GM23338 (cell line): ENCODE data around the gene CIB1. TPM values are rescaled to one million over a fixed set of nuclear protein-coding genes. Genes with fewer than 3 reads are reported as not detected.

Experiments used
- ATAC-seq: fragments of 200-7000 bp; cut with Tn5 transposase; 3 replicates; pipeline ENCODE4 v1.9.1; 2020
- DNase-seq: peaks from one replicate; pipeline ENCODE4 v3.0.0-alpha.2; 2015; ENCODE audit warnings: low spot score
- H2AFZ ChIP-seq: fragments of 200-600 bp; sonication (generic); 2 replicates; pipeline ENCODE4 v1.8.0; 2016; ENCODE audit warnings: antibody characterized with exemption, mild to moderate bottlenecking, moderate library complexity
- H3F3A ChIP-seq: fragments of 200-600 bp; sonication (generic); replicated peaks from 2 replicates; pipeline ENCODE4 v1.8.0; 2017; ENCODE audit warnings: antibody characterized with exemption, mixed run types, low read depth
- H3K27ac ChIP-seq: fragments of 200-600 bp; sonication (generic); 2 replicates; pipeline ENCODE4 v1.6.1; 2016; ENCODE audit warnings: low read depth
- H3K27me3 ChIP-seq: fragments of 200-600 bp; sonication (generic); 2 replicates; pipeline ENCODE4 v1.8.0; 2016; ENCODE audit warnings: mild to moderate bottlenecking, mixed run types, moderate library complexity; ENCODE audit not compliant: insufficient read depth
- H3K36me3 ChIP-seq: fragments of 200-600 bp; sonication (generic); 2 replicates; pipeline ENCODE4 v1.8.0; 2016; ENCODE audit warnings: mild to moderate bottlenecking; ENCODE audit not compliant: insufficient read depth
- H3K4me1 ChIP-seq: fragments of 200-600 bp; sonication (generic); 2 replicates; pipeline ENCODE4 v1.8.0; 2016; ENCODE audit warnings: mild to moderate bottlenecking, moderate library complexity; ENCODE audit not compliant: insufficient read depth
- H3K4me2 ChIP-seq: fragments of 200-600 bp; sonication (generic); 2 replicates; pipeline ENCODE4 v1.7.1; 2017; ENCODE audit warnings: mixed run types
- H3K4me3 ChIP-seq: fragments of 200-600 bp; sonication (generic); 2 replicates; pipeline ENCODE4 v1.6.1; 2016; ENCODE audit warnings: mixed run types
- H3K79me2 ChIP-seq: fragments of 200-600 bp; sonication (generic); replicated peaks from 2 replicates; pipeline ENCODE4 v1.8.0; 2017; ENCODE audit warnings: mild to moderate bottlenecking; ENCODE audit not compliant: insufficient read depth
- H3K9me2 ChIP-seq: fragments of 200-600 bp; sonication (generic); 2 replicates; pipeline ENCODE4 v1.8.0; 2017; ENCODE audit not compliant: insufficient read depth
- H4K20me1 ChIP-seq: fragments of 200-600 bp; sonication (generic); replicated peaks from 2 replicates; pipeline ENCODE4 v1.8.0; 2017; ENCODE audit warnings: mild to moderate bottlenecking; ENCODE audit not compliant: insufficient read depth
- H3K27ac Mint-ChIP-seq: 2 replicates; pipeline ENCODE4 v1.8.0; 2020; ENCODE audit warnings: inconsistent platforms, mild to moderate bottlenecking, moderate library complexity, mixed read lengths
- H3K27me3 Mint-ChIP-seq: 3 replicates; pipeline ENCODE4 v1.8.0; 2022; ENCODE audit warnings: low read depth, mild to moderate bottlenecking, moderate library complexity, mixed read lengths, inconsistent platforms; ENCODE audit not compliant: insufficient read depth, poor library complexity
- H3K36me3 Mint-ChIP-seq: 3 replicates; pipeline ENCODE4 v1.8.0; 2021; ENCODE audit warnings: low read depth, mild to moderate bottlenecking, inconsistent platforms, moderate library complexity, mixed read lengths
- H3K4me1 Mint-ChIP-seq: 3 replicates; pipeline ENCODE4 v1.8.0; 2020; ENCODE audit warnings: mild to moderate bottlenecking, inconsistent platforms, mixed read lengths
- H3K4me3 Mint-ChIP-seq: 3 replicates; pipeline ENCODE4 v1.8.0; 2021; ENCODE audit warnings: moderate library complexity, mild to moderate bottlenecking, inconsistent platforms, mixed read lengths
- H3K9me3 Mint-ChIP-seq: 3 replicates; pipeline ENCODE4 v1.8.0; 2020; ENCODE audit warnings: moderate library complexity, mild to moderate bottlenecking, inconsistent platforms, mixed read lengths
- POLR2AphosphoS5 ChIP-seq: IDR thresholded peaks from 2 replicates; pipeline ENCODE4 v1.6.1; 2016; ENCODE audit warnings: antibody characterized with exemption, low read depth
- ZNF114 ChIP-seq: fragments of 250-450 bp; sonication (Bioruptor Pico); IDR thresholded peaks from 2 replicates; pipeline ENCODE4 v1.5.0; 2020; ENCODE audit warnings: mild to moderate bottlenecking, moderate library complexity
- polyA plus RNA-seq: library from polyadenylated mRNA; unstranded; fragments of >200 nt; fragmentation: Nextera tagmentation; extraction: Ambion mirVana; gene quantifications from 2 replicates; pipeline ENCODE4 v1.2.1, GENCODE V29; 2016
- total RNA-seq: library from RNA; depleted of rRNA; stranded (reverse); fragments of >200 nt; shearing (Covaris generic); gene quantifications from 2 replicates; pipeline ENCODE4 v1.2.3, GENCODE V29; 2014
- TF ChIP-seq, protein P1 (sequence below): fragments of 250-450 bp; sonication (Bioruptor Pico); IDR thresholded peaks from 2 replicates; pipeline ENCODE4 v1.5.0; 2020; ENCODE audit warnings: mild to moderate bottlenecking, moderate library complexity
- TF ChIP-seq, protein P2 (sequence below): IDR thresholded peaks from one replicate; pipeline ENCODE4 v1.6.1; 2018; ENCODE audit warnings: antibody characterized with exemption; ENCODE audit not compliant: unreplicated experiment

CIB1 gene
- total and polyA plus RNA-seq, 2 experiments from 2014 or later: 9.8 to 35.9 TPM

DNA sequence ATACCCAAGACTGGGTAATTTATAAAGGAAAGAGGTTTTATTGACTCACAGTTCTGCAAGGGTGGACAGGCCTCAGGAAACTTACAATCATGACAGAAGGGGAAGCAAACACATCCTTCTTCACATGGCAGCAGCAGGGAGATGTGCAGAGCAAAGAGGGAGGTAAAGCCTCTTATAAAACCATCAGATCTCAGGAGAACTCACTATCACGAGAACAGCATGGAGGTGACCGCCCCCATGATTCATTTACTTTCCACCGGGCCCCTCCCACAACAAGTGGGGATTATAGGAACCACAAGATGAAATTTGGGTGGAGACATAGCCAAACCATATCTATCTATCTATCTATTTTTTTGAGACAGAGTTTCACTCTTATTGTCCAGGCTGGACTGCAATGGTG is 5.6 kb upstream of the CIB1 start:
- Mint-ChIP-seq H3K27me3 (peaks cover 9% of the 10 kb centered on the region), H3K9me3 (no peaks in the 10 kb centered on the region), H3K36me3 (peaks cover 3% of the 10 kb centered on the region; the same call in 1 of the 3 replicates), H3K4me3 (no peak overlapping the region), H3K4me1 (no peaks in the 10 kb centered on the region), H3K27ac (no peak overlapping the region)
- H3K36me3 ChIP-seq: no peaks in the 10 kb centered on the region
- TF ChIP-seq POLR2AphosphoS5 (no peak), ZNF114 (CRISPR knock-in tag) (no peak)
- TF ChIP-seq, protein P1, sequence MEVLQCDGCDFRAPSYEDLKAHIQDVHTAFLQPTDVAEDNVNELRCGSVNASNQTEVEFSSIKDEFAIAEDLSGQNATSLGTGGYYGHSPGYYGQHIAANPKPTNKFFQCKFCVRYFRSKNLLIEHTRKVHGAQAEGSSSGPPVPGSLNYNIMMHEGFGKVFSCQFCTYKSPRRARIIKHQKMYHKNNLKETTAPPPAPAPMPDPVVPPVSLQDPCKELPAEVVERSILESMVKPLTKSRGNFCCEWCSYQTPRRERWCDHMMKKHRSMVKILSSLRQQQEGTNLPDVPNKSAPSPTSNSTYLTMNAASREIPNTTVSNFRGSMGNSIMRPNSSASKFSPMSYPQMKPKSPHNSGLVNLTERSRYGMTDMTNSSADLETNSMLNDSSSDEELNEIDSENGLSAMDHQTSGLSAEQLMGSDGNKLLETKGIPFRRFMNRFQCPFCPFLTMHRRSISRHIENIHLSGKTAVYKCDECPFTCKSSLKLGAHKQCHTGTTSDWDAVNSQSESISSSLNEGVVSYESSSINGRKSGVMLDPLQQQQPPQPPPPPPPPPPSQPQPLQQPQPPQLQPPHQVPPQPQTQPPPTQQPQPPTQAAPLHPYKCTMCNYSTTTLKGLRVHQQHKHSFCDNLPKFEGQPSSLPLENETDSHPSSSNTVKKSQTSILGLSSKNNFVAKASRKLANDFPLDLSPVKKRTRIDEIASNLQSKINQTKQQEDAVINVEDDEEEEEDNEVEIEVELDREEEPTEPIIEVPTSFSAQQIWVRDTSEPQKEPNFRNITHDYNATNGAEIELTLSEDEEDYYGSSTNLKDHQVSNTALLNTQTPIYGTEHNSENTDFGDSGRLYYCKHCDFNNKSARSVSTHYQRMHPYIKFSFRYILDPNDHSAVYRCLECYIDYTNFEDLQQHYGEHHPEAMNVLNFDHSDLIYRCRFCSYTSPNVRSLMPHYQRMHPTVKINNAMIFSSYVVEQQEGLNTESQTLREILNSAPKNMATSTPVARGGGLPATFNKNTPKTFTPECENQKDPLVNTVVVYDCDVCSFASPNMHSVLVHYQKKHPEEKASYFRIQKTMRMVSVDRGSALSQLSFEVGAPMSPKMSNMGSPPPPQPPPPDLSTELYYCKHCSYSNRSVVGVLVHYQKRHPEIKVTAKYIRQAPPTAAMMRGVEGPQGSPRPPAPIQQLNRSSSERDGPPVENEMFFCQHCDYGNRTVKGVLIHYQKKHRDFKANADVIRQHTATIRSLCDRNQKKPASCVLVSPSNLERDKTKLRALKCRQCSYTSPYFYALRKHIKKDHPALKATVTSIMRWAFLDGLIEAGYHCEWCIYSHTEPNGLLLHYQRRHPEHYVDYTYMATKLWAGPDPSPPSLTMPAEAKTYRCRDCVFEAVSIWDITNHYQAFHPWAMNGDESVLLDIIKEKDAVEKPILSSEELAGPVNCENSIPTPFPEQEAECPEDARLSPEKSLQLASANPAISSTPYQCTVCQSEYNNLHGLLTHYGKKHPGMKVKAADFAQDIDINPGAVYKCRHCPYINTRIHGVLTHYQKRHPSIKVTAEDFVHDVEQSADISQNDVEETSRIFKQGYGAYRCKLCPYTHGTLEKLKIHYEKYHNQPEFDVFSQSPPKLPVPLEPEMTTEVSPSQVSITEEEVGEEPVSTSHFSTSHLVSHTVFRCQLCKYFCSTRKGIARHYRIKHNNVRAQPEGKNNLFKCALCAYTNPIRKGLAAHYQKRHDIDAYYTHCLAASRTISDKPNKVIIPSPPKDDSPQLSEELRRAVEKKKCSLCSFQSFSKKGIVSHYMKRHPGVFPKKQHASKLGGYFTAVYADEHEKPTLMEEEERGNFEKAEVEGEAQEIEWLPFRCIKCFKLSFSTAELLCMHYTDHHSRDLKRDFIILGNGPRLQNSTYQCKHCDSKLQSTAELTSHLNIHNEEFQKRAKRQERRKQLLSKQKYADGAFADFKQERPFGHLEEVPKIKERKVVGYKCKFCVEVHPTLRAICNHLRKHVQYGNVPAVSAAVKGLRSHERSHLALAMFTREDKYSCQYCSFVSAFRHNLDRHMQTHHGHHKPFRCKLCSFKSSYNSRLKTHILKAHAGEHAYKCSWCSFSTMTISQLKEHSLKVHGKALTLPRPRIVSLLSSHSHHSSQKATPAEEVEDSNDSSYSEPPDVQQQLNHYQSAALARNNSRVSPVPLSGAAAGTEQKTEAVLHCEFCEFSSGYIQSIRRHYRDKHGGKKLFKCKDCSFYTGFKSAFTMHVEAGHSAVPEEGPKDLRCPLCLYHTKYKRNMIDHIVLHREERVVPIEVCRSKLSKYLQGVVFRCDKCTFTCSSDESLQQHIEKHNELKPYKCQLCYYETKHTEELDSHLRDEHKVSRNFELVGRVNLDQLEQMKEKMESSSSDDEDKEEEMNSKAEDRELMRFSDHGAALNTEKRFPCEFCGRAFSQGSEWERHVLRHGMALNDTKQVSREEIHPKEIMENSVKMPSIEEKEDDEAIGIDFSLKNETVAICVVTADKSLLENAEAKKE (CRISPR knock-in tag): no peak
- TF ChIP-seq, protein P2, sequence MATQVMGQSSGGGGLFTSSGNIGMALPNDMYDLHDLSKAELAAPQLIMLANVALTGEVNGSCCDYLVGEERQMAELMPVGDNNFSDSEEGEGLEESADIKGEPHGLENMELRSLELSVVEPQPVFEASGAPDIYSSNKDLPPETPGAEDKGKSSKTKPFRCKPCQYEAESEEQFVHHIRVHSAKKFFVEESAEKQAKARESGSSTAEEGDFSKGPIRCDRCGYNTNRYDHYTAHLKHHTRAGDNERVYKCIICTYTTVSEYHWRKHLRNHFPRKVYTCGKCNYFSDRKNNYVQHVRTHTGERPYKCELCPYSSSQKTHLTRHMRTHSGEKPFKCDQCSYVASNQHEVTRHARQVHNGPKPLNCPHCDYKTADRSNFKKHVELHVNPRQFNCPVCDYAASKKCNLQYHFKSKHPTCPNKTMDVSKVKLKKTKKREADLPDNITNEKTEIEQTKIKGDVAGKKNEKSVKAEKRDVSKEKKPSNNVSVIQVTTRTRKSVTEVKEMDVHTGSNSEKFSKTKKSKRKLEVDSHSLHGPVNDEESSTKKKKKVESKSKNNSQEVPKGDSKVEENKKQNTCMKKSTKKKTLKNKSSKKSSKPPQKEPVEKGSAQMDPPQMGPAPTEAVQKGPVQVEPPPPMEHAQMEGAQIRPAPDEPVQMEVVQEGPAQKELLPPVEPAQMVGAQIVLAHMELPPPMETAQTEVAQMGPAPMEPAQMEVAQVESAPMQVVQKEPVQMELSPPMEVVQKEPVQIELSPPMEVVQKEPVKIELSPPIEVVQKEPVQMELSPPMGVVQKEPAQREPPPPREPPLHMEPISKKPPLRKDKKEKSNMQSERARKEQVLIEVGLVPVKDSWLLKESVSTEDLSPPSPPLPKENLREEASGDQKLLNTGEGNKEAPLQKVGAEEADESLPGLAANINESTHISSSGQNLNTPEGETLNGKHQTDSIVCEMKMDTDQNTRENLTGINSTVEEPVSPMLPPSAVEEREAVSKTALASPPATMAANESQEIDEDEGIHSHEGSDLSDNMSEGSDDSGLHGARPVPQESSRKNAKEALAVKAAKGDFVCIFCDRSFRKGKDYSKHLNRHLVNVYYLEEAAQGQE: no peak
- ATAC-seq: no peak
- H3K4me3 ChIP-seq: no peak overlapping the region
- H3K27ac ChIP-seq: no peak overlapping the region
- no peaks in the 10 kb centered on the region for H3K9me2 ChIP-seq
- no peak for DNase-seq
- H3K4me1 ChIP-seq: peaks cover 4% of the 10 kb centered on the region; the same call in 1 of the 2 replicates
- H3F3A ChIP-seq: peaks cover 3% of the 10 kb centered on the region; the same call in 1 of the 2 replicates
- H3K4me2 ChIP-seq: no peak overlapping the region
- H3K27me3 ChIP-seq: no peaks in the 10 kb centered on the region
- H3K79me2 ChIP-seq: no peaks in the 10 kb centered on the region
- no peak overlapping the region for H2AFZ ChIP-seq
- no peaks in the 10 kb centered on the region for H4K20me1 ChIP-seq
